Type B pancreatic cell (in vitro differentiated cells): ENCODE measurements around the gene TBC1D8. TPM values are rescaled to one million over a fixed set of nuclear protein-coding genes. Genes with fewer than 3 reads are reported as not detected.

Experiments
- DNase-seq: peaks from one replicate; pipeline ENCODE4 v3.0.0; 2021; ENCODE audit warnings: mixed read lengths; ENCODE audit not compliant: unreplicated experiment; ENCODE audit errors: extremely low spot score
- H3K27ac Mint-ChIP-seq: 2 replicates; pipeline ENCODE4 v1.8.0; 2021; ENCODE audit warnings: mild to moderate bottlenecking, mixed read lengths
- H3K27me3 Mint-ChIP-seq: 2 replicates; pipeline ENCODE4 v1.8.0; 2021; ENCODE audit warnings: mixed read lengths
- H3K36me3 Mint-ChIP-seq: 2 replicates; pipeline ENCODE4 v1.8.0; 2021; ENCODE audit warnings: mixed read lengths
- H3K4me1 Mint-ChIP-seq: one replicate; pipeline ENCODE4 v1.8.0; 2021; ENCODE audit warnings: mixed read lengths; ENCODE audit not compliant: unreplicated experiment
- H3K4me3 Mint-ChIP-seq: 2 replicates; pipeline ENCODE4 v1.8.0; 2021; ENCODE audit warnings: mild to moderate bottlenecking, mixed read lengths
- H3K9me3 Mint-ChIP-seq: 2 replicates; pipeline ENCODE4 v1.8.0; 2021; ENCODE audit warnings: mixed read lengths
- CTCF ChIP-seq: fragments of 200-600 bp; sonication (generic); conservative IDR thresholded peaks from 2 replicates; pipeline ENCODE4 v1.5.0; 2021; ENCODE audit warnings: antibody characterized with exemption, mild to moderate bottlenecking
- total RNA-seq: library from RNA; stranded (reverse); gene quantifications from 2 replicates; pipeline ENCODE4 v1.2.1, GENCODE V29; 2021; ENCODE audit warnings: low replicate concordance

TBC1D8 gene
- total RNA-seq, 1 donor from 2014 or later = 20.1 TPM

GRCh38 chr2:100968146-100969145 lies 182.7 kb downstream of the TBC1D8 start:
- Mint-ChIP-seq H3K27ac (no peak overlapping the region), H3K4me1 (no peaks in the 10 kb centered on the region), H3K27me3 (no peaks in the 10 kb centered on the region), H3K36me3 (peaks cover 4% of the 10 kb centered on the region), H3K4me3 (no peak overlapping the region), H3K9me3 (no peaks in the 10 kb centered on the region)
- no peak for TF ChIP-seq CTCF
- no peak for DNase-seq

- H3K27me3 Mint-ChIP-seq = no peaks in the 10 kb centered on the region
- DNase-seq = no peak
- no peak overlapping the region for H3K4me3 Mint-ChIP-seq
- peaks cover 4% of the 10 kb centered on the region for H3K36me3 Mint-ChIP-seq
- TF ChIP-seq CTCF = no peak
- no peaks in the 10 kb centered on the region for H3K4me1 Mint-ChIP-seq
- H3K27ac Mint-ChIP-seq = no peak overlapping the region
- H3K9me3 Mint-ChIP-seq = no peaks in the 10 kb centered on the region
Observed at GRCh38 chr2:100967716-100968115, 183.5 kb downstream of the TBC1D8 start.

GRCh38 chr2:100965596-100965995 lies 185.6 kb downstream of the TBC1D8 start:
- Mint-ChIP-seq H3K9me3 (no peaks in the 10 kb centered on the region), H3K27ac (no peak overlapping the region), H3K27me3 (no peaks in the 10 kb centered on the region), H3K4me3 (no peak overlapping the region), H3K4me1 (no peaks in the 10 kb centered on the region), H3K36me3 (peaks cover 4% of the 10 kb centered on the region)
- no peak for DNase-seq
- no peak for TF ChIP-seq CTCF

GRCh38 chr2:100964681-100965169 lies 186.5 kb downstream of the TBC1D8 start:
- Mint-ChIP-seq H3K4me1 (peaks cover 3% of the 10 kb centered on the region), H3K9me3 (no peaks in the 10 kb centered on the region)
- DNase-seq = no peak

DNA sequence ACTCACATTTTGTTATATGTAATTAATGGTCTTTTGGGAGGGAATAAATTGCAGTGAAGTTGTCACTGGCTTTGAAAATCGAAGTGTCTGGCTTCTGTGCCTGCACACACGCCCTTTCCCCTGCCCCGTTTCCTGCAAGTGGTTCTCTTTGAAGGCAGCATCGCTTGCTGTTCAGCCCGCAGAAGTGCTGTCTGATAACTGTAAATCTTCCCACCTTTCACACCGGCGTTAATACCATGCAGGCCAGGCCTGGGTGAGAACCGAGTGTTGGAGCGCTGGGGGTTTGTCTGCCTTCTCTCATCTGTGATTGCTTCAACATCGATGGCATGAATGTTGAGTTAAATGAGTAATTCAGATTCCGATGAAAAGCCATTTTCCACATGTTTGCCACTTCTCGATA lies 187.0 kb downstream of the TBC1D8 start:
- Mint-ChIP-seq H3K36me3 (no peaks in the 10 kb centered on the region), H3K4me3 (no peak overlapping the region), H3K4me1 (peaks cover 5% of the 10 kb centered on the region), H3K27me3 (peaks cover 3% of the 10 kb centered on the region), H3K27ac (no peak overlapping the region), H3K9me3 (no peaks in the 10 kb centered on the region)
- no peak for DNase-seq
- no peak for TF ChIP-seq CTCF

More at GRCh38 chr2:100964681-100965169, 186.5 kb downstream of the TBC1D8 start:
- H3K36me3 Mint-ChIP-seq = peaks cover 3% of the 10 kb centered on the region
- no peak overlapping the region for H3K4me3 Mint-ChIP-seq
- H3K27ac Mint-ChIP-seq = no peak overlapping the region
- no peak for TF ChIP-seq CTCF
- H3K27me3 Mint-ChIP-seq = peaks cover 1% of the 10 kb centered on the region
